Stimulated activated CD4-positive, alpha-beta T cell treated with anti-CD3 and anti-CD28 coated beads, Interleukin-2, amount 100 ng/mL, for 4 hours (primary cell): ENCODE measurements around the gene PRXL2B.

ENCODE experiments used
- DNase-seq: peaks from one replicate; pipeline ENCODE4 v3.0.0-alpha.2; 2020; ENCODE audit warnings: low read depth

Gene PRXL2B

DNA sequence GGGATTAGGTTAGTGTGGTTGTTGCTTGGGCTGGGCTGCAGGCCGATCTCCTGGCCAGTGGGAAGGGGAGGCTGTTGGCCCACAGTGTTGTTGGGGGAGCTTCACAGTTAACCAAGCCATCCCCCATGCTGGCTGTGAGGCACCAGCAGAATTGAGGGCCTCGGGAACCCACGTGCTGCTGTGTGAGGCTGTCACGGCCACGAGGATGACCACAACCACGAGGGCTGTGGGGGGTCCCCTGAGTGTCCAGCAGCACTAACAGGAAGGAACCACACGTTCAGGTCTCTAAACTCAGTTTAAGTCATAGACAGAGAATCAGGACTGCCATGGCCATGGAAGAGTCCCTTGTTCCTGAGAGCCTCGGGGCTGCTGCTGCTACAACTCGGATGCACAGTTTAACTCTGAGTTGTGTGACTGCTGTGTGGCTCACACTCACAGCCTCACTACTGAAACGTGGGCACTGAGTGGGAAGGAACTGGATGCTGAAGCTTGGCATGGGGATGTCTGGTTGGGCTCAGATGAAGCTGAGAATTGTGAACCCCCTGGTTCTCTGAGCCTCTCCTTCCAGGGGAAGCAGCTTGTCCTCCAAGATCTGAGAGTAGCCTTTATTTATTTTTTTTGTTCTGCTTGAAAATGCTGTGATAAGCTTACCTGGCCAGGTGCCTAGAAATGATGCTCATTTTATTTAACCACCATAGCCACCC lies 51.0 kb downstream of the PRXL2B start:
- DNase-seq: no peak

DNA sequence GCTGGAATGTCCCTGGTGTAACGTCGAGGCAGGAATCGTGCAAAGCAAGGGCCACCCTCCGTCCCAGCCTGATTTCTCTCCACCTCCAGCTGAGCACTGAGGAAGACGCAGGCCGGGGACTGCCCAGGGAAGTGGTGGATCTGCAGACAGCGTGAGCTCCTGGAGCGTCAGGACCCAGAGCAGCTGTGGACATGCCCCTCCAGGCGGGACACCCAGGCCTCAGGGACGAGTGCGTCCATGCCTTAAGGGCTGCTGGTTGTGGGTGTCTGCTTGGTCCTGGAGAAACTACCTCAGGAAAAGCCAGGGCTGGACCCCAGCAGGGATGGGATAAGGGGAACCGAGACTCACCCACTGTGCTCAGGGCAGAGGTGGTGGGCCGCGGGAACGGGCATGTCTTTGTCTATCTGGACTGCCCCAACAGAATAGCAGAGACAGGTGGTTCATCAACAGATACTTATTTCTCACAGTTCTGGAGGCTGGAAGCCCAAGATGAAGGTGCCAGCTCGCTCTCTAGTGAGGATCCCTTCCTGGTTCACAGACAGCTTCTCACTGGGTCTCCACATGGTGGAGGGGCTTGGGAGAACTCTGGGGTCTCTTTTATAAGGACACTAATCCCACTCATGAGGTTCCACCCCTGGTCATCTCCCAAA lies 52.0 kb downstream of the PRXL2B start:
- no peak for DNase-seq

- no peak for DNase-seq
Observed at GRCh38 chr1:2639203-2639602, 52.6 kb downstream of the PRXL2B start.

- DNase-seq: no peak
Observed at GRCh38 chr1:2639607-2640521, 53.3 kb downstream of the PRXL2B start.

DNA sequence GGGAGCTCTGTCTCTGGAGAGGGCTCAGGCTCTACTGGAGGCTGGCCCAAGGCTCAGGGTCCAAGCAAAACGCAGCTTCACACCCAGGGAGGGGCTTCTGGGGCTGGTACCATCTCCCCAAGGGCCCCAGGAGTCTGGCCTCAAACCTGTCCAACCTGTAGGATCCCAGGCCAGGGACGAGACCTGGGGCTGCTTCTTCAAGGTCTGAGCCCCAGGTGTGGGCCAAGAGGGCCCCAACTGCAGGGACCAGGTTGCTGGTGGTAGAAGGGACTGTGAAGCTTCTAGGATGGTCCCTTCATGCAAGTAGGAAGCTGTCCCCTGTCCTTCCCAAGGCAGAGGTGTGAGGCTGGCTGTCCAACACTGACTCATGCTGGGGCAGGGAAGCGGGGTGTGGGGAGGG lies 54.0 kb downstream of the PRXL2B start:
- no peak for DNase-seq
